Superior temporal gyrus (tissue), 1 donor: ENCODE measurements around the gene AIF1L.

ENCODE experiments used
- DNase-seq: peaks from one replicate; pipeline ENCODE4 v3.0.0-alpha.2; 2016; ENCODE audit errors: extremely low spot score

The AIF1L gene

DNA sequence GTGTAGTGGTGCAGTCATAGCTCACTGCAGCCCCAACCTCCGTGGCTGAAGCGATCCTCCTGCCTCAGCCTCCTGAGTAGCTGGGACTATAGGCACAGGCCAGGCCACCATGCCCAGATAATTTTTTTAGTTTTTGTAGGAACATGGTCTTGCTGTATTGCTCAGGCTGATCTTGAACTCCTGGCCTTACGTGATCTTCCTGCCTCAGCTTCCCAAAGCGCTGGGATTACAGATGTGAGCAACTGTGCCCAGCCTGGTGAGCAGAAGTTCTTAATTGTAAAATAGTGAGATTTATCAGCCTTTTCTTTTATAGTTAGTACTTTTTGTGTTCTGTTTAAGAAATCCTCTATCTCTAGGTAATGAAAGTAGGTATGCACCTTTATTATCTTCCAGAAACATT, 71.6 kb downstream of the AIF1L start:
- DNase-seq = no peak

DNA sequence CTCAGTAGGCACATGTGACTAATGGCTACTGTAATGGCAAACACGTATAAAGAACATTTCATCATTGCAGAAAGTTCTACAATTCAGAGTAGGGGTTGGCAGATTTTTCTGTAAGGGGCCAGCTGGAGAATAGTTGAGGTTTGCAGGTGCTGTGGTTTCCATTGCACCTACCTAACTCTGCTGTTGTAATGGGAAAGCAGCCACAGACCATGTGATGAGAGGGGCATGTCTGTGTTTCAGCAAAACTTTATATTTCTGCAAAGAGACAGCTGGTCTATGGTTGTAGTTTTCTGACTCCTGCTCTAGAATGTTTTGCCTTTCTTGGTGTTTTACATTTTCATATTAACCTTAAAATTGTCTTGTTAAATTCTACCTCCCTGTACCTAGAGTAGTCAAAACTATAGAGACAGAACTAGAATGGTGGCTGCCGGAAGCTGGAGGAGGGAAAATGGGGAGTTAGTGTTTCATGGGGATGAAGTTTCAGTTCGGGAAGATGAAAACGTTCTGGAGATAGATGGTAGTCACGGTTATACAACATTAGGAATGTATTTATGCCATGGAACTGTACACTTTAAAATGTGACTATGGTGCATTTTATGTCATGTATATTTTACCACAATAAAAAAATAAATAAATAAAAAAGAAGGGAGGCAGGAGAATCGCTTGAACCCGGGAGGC, 73.4 kb downstream of the AIF1L start:
- DNase-seq = no peak
